PC-3 (cell line): ENCODE results near the gene PDZRN3.

Experiments used
- CTCF ChIP-seq: fragments of 300-600 bp; sonication (generic); conservative IDR thresholded peaks from 2 replicates; pipeline ENCODE4 v1.5.1; 2017; ENCODE audit warnings: antibody characterized with exemption, low read depth, mild to moderate bottlenecking, low read length
- EZH2 ChIP-seq: fragments of 300-600 bp; sonication (generic); IDR thresholded peaks from one replicate; pipeline ENCODE4 v1.6.1; 2017; ENCODE audit warnings: antibody characterized with exemption, mild to moderate bottlenecking, low read length; ENCODE audit not compliant: unreplicated experiment

- TF ChIP-seq CTCF (no peak), EZH2 (no peak)
These were observed 234.8 kb downstream of the PDZRN3 start for GRCh38 chr3:73389928-73390327.
